Activated CD4-positive, alpha-beta T cell treated with anti-CD3 and anti-CD28 coated beads, Interleukin-2, amount 50 U/mL, for 4 hours (primary cell): ENCODE measurements around the gene AP1S2.

Experiments used
- DNase-seq, 2 experiments: peaks; one replicate each; pipeline ENCODE4 v3.0.0-alpha.2; 2020

The AP1S2 gene

GRCh38 chrX:15804563-15804962, 50.0 kb downstream of the AP1S2 start:
- no peak for DNase-seq

DNA sequence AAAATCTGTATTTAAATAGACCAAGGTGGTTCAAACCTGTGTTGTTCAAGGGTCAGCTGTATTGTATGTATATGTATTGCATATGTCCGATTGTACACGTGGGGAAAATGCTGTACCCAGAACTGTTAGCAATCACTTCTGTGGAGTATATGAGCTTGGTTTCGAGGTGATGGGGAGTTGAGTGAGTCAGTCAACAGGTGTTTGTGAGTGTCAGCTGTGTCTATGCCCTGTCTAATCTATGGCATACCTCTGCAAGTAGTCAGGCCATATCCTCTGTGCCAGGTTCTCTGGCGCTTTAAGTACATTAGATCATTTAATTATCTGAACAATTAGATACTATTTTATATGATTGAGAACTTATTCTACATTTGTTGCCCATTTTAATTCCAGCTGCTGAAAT, 56.9 kb downstream of the AP1S2 start:
- DNase-seq: no peak

GRCh38 chrX:15790769-15791290, 63.8 kb downstream of the AP1S2 start:
- DNase-seq: no peak

DNA sequence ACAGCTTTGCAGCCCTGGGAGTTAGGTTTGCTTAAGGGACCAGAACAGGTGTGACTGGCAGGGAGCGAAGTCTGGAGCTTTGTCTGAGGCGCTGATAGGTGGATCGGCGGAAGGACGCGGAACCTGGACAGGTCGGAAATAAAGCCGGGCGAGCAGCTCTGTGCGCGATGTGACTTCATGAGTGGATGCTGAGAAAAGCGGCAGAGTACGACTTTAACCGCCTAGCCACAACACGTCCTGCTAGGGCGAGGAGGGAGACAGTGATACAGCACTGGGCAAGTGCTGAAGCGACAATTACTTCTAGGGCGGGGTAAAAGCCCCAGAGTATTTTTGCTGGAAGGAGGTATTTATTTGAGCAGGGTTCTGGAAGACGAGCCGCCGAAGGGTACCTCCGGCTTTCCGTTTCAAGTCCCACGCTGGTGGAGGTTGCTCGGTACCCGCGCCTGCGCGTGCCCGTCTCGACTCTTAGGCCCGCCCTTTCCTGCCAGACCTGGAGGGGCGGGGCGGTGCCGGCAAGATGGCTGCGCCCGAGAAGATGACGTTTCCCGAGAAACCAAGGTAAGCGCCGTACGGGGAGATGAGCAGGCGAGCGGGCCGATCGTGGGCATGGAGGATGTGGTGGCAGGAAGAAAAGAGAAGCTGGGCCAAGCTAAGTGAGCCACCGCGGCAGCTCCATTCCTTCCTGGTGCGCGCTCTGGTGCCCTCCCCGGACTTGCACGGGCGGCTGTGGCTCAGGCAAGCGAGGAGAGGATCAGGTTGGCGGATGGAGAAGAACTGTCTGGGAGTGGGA, 64.4 kb downstream of the AP1S2 start, which contains the start of gene ZRSR2:
ZRSR2 (plus strand) TSS at position 506 of the 790 bp plus-strand sequence; CDS start at position 518, 12 bp downstream.
- DNase-seq: peak; percentile 77 to 82

GRCh38 chrX:15786915-15787314, 67.7 kb downstream of the AP1S2 start:
- no peak for DNase-seq

- DNase-seq: no peak
These were observed 69.3 kb downstream of the AP1S2 start for GRCh38 chrX:15785176-15785750.

- DNase-seq: no peak
These were observed 72.5 kb downstream of the AP1S2 start for GRCh38 chrX:15781961-15782699.
